Activated CD4-positive, alpha-beta memory T cell treated with anti-CD3 and anti-CD28 coated beads for 36 hours (primary cell): ENCODE measurements around the gene TRAPPC2L. TPM values are rescaled to one million over a fixed set of nuclear protein-coding genes. Genes with fewer than 3 reads are reported as not detected.

ENCODE experiments used
- CTCF ChIA-PET: fragments of 350-600 bp; sonication (Branson Sonifier 250); formaldehyde crosslinking; loops from one replicate; lab custom pipeline; 2021; ENCODE audit warnings: antibody characterized with exemption, inconsistent platforms; lab: Charles Lee
- POLR2A ChIA-PET: fragments of 350-600 bp; sonication (Branson Sonifier 250); formaldehyde crosslinking; loops from one replicate; lab custom pipeline; 2021; ENCODE audit warnings: antibody characterized with exemption; lab: Charles Lee
- DNase-seq: peaks from one replicate; pipeline ENCODE4 v3.0.0-alpha.2; 2020
- H3K27ac Mint-ChIP-seq: one replicate; pipeline ENCODE4 v1.8.0; 2021; ENCODE audit warnings: mixed read lengths
- H3K27me3 Mint-ChIP-seq: one replicate; pipeline ENCODE4 v1.8.0; 2021; ENCODE audit warnings: mixed read lengths
- H3K36me3 Mint-ChIP-seq: one replicate; pipeline ENCODE4 v1.8.0; 2021; ENCODE audit warnings: mixed read lengths
- H3K4me1 Mint-ChIP-seq: one replicate; pipeline ENCODE4 v1.8.0; 2021; ENCODE audit warnings: low read depth, mixed read lengths
- H3K4me3 Mint-ChIP-seq: one replicate; pipeline ENCODE4 v1.8.0; 2021; ENCODE audit warnings: mild to moderate bottlenecking, mixed read lengths
- H3K9me3 Mint-ChIP-seq: one replicate; pipeline ENCODE4 v1.8.0; 2021; ENCODE audit warnings: mixed read lengths
- intact Hi-C: fragments of 100-400 bp; cut with micrococcal nuclease; formaldehyde crosslinking; loops from one replicate; pipeline ENCODE4 v1.15.1; 2023
- total RNA-seq, 2 experiments: library from RNA; stranded (reverse); gene quantifications; one replicate each; pipeline ENCODE4 v1.2.3, GENCODE V29; 2021

TRAPPC2L gene
- total RNA-seq, 2 experiments from 2014 or later = 63.6 to 71.5 TPM

- POLR2A ChIA-PET = no interaction called here
- H3K36me3 Mint-ChIP-seq = no peaks in the 10 kb centered on the region
- H3K4me3 Mint-ChIP-seq = no peak overlapping the region
- CTCF ChIA-PET = no interaction called here
- no peaks in the 10 kb centered on the region for H3K4me1 Mint-ChIP-seq
- H3K27ac Mint-ChIP-seq = no peak overlapping the region
- H3K27me3 Mint-ChIP-seq = no peaks in the 10 kb centered on the region
- H3K9me3 Mint-ChIP-seq = no peaks in the 10 kb centered on the region
- no peak for DNase-seq
- intact Hi-C loops = no loop called here
Observed at GRCh38 chr16:88904676-88905365, 47.9 kb downstream of the TRAPPC2L start.

GRCh38 chr16:88905563-88905962 lies 48.6 kb downstream of the TRAPPC2L start:
- Mint-ChIP-seq H3K4me3 (no peak overlapping the region), H3K9me3 (no peaks in the 10 kb centered on the region), H3K36me3 (no peaks in the 10 kb centered on the region), H3K27ac (no peak overlapping the region), H3K27me3 (no peaks in the 10 kb centered on the region), H3K4me1 (no peaks in the 10 kb centered on the region)
- DNase-seq = peak; percentile 23
- ChIA-PET POLR2A (no interaction called here), CTCF (no interaction called here)
- intact Hi-C loops = no loop called here

DNA sequence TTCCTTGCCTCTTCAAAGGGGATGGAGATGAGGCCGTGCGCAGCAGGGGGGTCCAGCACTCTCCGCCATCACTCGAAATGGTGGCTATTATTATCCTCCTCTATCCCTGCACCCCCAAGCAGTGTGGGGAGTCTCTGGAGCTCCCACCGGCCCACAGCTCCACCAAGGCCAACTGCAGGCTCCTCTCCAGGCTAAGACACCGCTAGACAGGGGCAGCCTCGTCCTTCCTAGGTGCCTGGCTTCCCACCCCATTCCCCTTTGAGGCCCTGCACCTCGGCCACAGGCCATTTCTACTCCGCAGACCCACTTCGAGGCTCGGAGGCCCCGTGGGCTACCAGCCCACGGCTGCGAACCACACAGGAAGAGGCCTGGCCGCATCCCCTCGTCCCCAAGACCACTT lies 49.1 kb downstream of the TRAPPC2L start:
- ChIA-PET POLR2A (no interaction called here), CTCF (no interaction called here)
- no peaks in the 10 kb centered on the region for H3K36me3 Mint-ChIP-seq
- no peaks in the 10 kb centered on the region for H3K9me3 Mint-ChIP-seq
- no peak overlapping the region for H3K4me3 Mint-ChIP-seq
- H3K27me3 Mint-ChIP-seq = no peaks in the 10 kb centered on the region
- H3K27ac Mint-ChIP-seq = no peak overlapping the region
- intact Hi-C loops = no loop called here
- H3K4me1 Mint-ChIP-seq = no peaks in the 10 kb centered on the region
- no peak for DNase-seq

DNA sequence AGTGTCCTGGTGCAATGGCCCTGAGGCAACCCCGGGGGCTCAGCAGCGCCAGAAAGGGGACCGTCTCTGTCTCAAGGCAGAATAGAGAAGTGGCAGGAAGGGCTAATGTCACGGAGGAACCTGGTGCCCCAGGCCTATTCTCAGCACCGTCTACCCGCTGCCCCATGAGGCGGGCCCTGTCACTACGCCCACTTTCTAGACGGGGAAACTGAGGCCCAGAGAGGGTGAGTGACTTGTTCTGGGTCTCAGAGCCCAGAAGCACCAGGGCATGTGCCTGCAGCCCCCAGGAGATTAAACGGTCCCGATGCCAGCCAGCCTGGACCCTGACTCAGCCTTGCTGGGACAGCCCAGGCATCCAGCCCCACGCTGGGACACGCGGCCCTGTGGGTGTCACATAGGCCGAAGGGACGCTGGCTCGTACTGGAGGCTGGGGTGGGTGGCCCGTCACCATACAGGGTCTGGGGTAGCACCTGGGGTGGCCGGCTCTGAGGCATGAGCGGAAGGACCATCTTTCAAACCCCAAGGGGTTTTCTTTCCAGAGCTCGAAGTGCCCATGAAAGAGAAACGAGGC lies 49.7 kb downstream of the TRAPPC2L start:
- intact Hi-C loops = no loop called here
- H3K27ac Mint-ChIP-seq = no peak overlapping the region
- no peak overlapping the region for H3K4me3 Mint-ChIP-seq
- H3K9me3 Mint-ChIP-seq = no peaks in the 10 kb centered on the region
- CTCF ChIA-PET = no interaction called here
- no peaks in the 10 kb centered on the region for H3K27me3 Mint-ChIP-seq
- POLR2A ChIA-PET = no interaction called here
- no peaks in the 10 kb centered on the region for H3K36me3 Mint-ChIP-seq
- DNase-seq = no peak
- no peaks in the 10 kb centered on the region for H3K4me1 Mint-ChIP-seq

DNA sequence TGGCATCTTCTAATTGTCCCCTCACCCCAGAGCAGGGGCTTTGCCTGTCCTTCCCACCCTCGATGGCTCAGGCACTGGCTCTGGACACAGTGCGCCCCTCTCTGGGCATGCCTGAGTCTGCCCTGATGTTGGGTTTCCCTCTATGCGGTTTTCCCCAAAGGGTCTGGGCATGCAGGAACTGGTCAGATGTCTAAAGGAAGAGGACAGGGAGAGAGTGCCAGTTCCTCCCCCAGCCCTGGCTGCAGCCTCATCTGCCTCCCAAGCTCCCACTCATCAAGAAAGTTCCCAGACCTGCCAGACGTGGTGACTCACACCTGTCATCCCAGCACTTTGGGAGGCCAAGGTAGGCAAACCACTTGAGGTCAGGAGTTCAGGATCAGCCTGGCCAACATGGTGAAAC lies 50.8 kb downstream of the TRAPPC2L start:
- H3K9me3 Mint-ChIP-seq = no peaks in the 10 kb centered on the region
- POLR2A ChIA-PET = no interaction called here
- H3K4me1 Mint-ChIP-seq = no peaks in the 10 kb centered on the region
- intact Hi-C loops = no loop called here
- H3K27me3 Mint-ChIP-seq = no peaks in the 10 kb centered on the region
- H3K36me3 Mint-ChIP-seq = no peaks in the 10 kb centered on the region
- DNase-seq = no peak
- no peak overlapping the region for H3K4me3 Mint-ChIP-seq
- CTCF ChIA-PET = no interaction called here
- no peak overlapping the region for H3K27ac Mint-ChIP-seq

- CTCF ChIA-PET = no interaction called here
- no peaks in the 10 kb centered on the region for H3K36me3 Mint-ChIP-seq
- DNase-seq = no peak
- no peaks in the 10 kb centered on the region for H3K4me1 Mint-ChIP-seq
- no peak overlapping the region for H3K27ac Mint-ChIP-seq
- intact Hi-C loops = no loop called here
- H3K27me3 Mint-ChIP-seq = no peaks in the 10 kb centered on the region
- POLR2A ChIA-PET = no interaction called here
- H3K9me3 Mint-ChIP-seq = no peaks in the 10 kb centered on the region
- H3K4me3 Mint-ChIP-seq = no peak overlapping the region
Observed at GRCh38 chr16:88908307-88908706, 51.4 kb downstream of the TRAPPC2L start.

DNA sequence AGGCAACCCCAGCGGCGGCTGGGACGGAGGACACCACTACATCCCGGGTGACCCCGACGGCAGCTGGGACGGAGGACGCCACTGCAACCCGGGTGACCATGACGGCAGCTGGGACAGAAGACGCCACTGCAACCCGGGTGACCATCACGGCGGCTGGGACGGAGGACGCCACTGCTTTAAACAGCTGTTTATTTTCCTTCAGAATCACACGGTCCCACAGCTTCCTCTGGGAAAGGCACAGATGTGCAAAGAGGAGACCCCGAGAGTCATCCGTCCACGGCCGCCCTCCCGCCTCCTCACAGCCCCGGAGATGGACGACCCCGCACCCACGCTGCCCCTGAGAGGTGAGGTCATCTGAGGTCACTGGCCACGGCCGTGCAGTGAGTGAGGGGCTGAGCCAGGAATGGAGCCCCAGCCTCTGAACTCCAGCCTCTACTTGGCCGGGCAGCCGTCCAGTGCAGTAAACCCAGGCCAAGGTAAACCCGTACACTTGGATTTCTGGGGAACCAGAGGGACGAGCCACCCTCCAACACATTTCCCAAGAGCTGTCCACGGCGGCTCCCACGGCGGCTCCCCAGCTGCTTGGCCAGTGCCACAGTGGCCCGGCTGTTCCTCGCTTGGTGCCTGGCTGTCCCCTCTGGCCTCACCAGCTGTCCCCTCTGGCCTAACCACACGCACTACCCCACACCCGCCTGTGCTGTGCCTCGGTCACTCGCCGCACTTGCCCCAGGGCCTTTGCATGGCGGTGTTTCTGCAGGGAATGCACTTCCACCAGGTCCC lies 52.7 kb downstream of the TRAPPC2L start:
- DNase-seq = no peak
- Mint-ChIP-seq H3K4me1 (no peaks in the 10 kb centered on the region), H3K4me3 (no peak overlapping the region), H3K27ac (no peak overlapping the region), H3K27me3 (no peaks in the 10 kb centered on the region), H3K36me3 (no peaks in the 10 kb centered on the region), H3K9me3 (no peaks in the 10 kb centered on the region)
- ChIA-PET POLR2A (interaction anchor here (0.5 kb wide), 1 partner anchor 197 kb away, joined by 4 read pairs; no protein-coding TSS in a partner anchor), CTCF (interaction anchor here (0.7 kb wide), 1 partner anchor 48 kb away, joined by 3 read pairs; no protein-coding TSS in a partner anchor)
- intact Hi-C loops = no loop called here

DNA sequence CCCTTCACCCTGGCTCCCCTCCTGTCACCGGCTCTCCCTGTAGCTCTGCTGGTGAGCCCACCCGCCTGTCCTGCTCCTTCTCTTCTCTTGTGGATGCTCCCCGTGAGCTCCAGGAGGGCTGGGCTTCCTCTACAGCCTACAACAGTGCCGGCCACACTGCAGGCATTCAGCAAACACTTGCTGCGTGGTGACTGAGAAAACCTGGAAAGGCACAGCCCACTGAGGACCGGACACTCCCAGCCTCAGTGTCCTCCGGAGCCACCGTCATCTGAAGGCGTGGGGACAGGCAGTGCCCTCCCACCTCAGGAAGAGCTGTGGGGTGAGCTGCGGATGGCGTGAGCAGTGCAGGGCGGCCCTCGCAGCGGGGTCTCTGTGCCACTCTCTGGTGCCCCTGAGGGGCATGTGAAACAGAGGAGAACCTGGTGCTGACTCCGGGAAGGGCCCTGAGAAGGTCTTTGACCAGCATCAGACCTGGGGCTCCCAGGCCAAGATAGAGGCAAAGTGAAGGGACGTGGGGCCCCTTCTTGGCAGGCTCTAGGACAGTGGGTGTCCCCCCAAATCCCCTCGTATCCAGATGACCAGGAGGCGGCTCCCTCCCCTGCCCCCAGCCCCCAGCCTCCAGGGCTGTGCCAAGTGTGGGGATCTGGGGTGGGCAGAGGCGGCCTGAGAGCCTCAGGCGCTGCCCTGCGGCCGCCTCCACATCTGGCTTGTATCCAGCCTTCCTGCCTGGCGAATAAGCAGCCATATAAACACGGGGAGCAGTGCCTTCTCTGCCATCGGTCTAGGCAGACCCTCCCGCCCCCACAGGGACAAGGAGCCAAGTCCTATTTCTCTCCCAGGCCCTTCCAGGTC lies 53.6 kb downstream of the TRAPPC2L start:
- Mint-ChIP-seq H3K9me3 (no peaks in the 10 kb centered on the region), H3K27ac (no peak overlapping the region), H3K36me3 (no peaks in the 10 kb centered on the region), H3K27me3 (no peaks in the 10 kb centered on the region), H3K4me1 (no peaks in the 10 kb centered on the region), H3K4me3 (no peak overlapping the region)
- no peak for DNase-seq
- intact Hi-C loops = no loop called here
- ChIA-PET CTCF (interaction anchor here (0.7 kb wide), 1 partner anchor 49 kb away, joined by 3 read pairs; no protein-coding TSS in a partner anchor), POLR2A (interaction anchor here (0.5 kb wide), 1 partner anchor 196 kb away, joined by 4 read pairs; no protein-coding TSS in a partner anchor)

- ChIA-PET CTCF (no interaction called here), POLR2A (no interaction called here)
- intact Hi-C loops = no loop called here
- H3K27me3 Mint-ChIP-seq = no peaks in the 10 kb centered on the region
- H3K27ac Mint-ChIP-seq = no peak overlapping the region
- no peaks in the 10 kb centered on the region for H3K9me3 Mint-ChIP-seq
- H3K4me1 Mint-ChIP-seq = no peaks in the 10 kb centered on the region
- no peaks in the 10 kb centered on the region for H3K36me3 Mint-ChIP-seq
- H3K4me3 Mint-ChIP-seq = no peak overlapping the region
- no peak for DNase-seq
Observed at GRCh38 chr16:88911136-88911945, 54.4 kb downstream of the TRAPPC2L start.

DNA sequence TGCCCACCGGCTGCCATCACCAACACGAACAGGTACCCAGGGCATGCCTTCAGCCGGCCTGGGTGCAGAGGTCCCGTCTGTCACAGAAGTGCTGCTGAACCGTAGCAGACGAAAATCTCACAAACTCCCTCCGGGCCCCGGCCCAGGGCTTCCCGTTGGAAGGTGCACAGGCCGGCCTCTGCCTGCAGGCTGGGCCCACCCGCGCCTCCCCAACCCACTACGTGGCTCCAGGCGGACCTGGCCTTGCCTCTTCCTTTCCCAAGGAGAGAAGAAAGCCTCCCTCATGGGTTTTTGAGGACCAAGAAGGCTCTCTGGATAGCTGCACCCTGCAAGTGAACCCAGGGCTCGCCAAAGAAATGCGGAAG lies 55.0 kb downstream of the TRAPPC2L start:
- Mint-ChIP-seq H3K4me3 (no peak overlapping the region), H3K9me3 (no peaks in the 10 kb centered on the region), H3K4me1 (no peaks in the 10 kb centered on the region), H3K27ac (no peak overlapping the region), H3K36me3 (no peaks in the 10 kb centered on the region), H3K27me3 (no peaks in the 10 kb centered on the region)
- POLR2A ChIA-PET = no interaction called here
- intact Hi-C loops = no loop called here
- DNase-seq = no peak
- CTCF ChIA-PET = no interaction called here
